HL-60 (cell line): ENCODE data around the gene C2CD4D.

Experiments used
- DNase-seq, 2 experiments: peaks; one replicate each; pipeline ENCODE4 v3.0.0-alpha.2; 2010 to 2020; ENCODE audit warnings: low read depth in 1 of 2, low spot score in 1 of 2
- H3K27ac ChIP-seq: fragments of 250-450 bp; sonication (Bioruptor Pico); replicated peaks from 2 replicates; pipeline ENCODE4 v1.5.1; 2020; ENCODE audit warnings: mild to moderate bottlenecking, moderate library complexity
- H3K27me3 ChIP-seq: fragments of 250-450 bp; sonication (Bioruptor Pico); 2 replicates; pipeline ENCODE4 v1.5.1; 2021; ENCODE audit warnings: mild to moderate bottlenecking, moderate library complexity; ENCODE audit not compliant: insufficient read depth, poor library complexity, severe bottlenecking
- H3K4me3 ChIP-seq: replicated peaks from 2 replicates; pipeline ENCODE4 v1.5.1; 2011; ENCODE audit warnings: mild to moderate bottlenecking, control low read depth, low read length; ENCODE audit not compliant: insufficient read depth
- CTCF ChIP-seq: IDR thresholded peaks from one replicate; pipeline ENCODE4 v1.5.1; 2011; ENCODE audit warnings: low read length, control low read depth, inconsistent platforms; ENCODE audit not compliant: insufficient read depth
- GABPA ChIP-seq: IDR thresholded peaks from 2 replicates; pipeline ENCODE4 v1.6.1; 2012; ENCODE audit warnings: low read depth
- POLR2AphosphoS5 ChIP-seq: IDR thresholded peaks from 2 replicates; pipeline ENCODE4 v1.6.1; 2012; ENCODE audit warnings: low read depth
- SPI1 ChIP-seq: IDR thresholded peaks from 2 replicates; pipeline ENCODE4 v1.6.1; 2012; ENCODE audit warnings: low read depth, mild to moderate bottlenecking, borderline replicate concordance
- TF ChIP-seq, protein P1 (sequence below): IDR thresholded peaks from 2 replicates; pipeline ENCODE4 v1.6.1; 2012; ENCODE audit warnings: low read depth; ENCODE audit not compliant: insufficient replicate concordance

Gene C2CD4D

GRCh38 chr1:151807131-151807530 lies 32.5 kb downstream of the C2CD4D start:
- Histone ChIP-seq H3K27ac (no peak overlapping the region), H3K27me3 (peaks cover 5% of the 10 kb centered on the region), H3K4me3 (no peak overlapping the region)
- no peak for DNase-seq
- TF ChIP-seq SPI1 (no peak), POLR2AphosphoS5 (no peak), CTCF (no peak), GABPA (no peak)
- TF ChIP-seq, protein P1, sequence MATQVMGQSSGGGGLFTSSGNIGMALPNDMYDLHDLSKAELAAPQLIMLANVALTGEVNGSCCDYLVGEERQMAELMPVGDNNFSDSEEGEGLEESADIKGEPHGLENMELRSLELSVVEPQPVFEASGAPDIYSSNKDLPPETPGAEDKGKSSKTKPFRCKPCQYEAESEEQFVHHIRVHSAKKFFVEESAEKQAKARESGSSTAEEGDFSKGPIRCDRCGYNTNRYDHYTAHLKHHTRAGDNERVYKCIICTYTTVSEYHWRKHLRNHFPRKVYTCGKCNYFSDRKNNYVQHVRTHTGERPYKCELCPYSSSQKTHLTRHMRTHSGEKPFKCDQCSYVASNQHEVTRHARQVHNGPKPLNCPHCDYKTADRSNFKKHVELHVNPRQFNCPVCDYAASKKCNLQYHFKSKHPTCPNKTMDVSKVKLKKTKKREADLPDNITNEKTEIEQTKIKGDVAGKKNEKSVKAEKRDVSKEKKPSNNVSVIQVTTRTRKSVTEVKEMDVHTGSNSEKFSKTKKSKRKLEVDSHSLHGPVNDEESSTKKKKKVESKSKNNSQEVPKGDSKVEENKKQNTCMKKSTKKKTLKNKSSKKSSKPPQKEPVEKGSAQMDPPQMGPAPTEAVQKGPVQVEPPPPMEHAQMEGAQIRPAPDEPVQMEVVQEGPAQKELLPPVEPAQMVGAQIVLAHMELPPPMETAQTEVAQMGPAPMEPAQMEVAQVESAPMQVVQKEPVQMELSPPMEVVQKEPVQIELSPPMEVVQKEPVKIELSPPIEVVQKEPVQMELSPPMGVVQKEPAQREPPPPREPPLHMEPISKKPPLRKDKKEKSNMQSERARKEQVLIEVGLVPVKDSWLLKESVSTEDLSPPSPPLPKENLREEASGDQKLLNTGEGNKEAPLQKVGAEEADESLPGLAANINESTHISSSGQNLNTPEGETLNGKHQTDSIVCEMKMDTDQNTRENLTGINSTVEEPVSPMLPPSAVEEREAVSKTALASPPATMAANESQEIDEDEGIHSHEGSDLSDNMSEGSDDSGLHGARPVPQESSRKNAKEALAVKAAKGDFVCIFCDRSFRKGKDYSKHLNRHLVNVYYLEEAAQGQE: no peak

DNA sequence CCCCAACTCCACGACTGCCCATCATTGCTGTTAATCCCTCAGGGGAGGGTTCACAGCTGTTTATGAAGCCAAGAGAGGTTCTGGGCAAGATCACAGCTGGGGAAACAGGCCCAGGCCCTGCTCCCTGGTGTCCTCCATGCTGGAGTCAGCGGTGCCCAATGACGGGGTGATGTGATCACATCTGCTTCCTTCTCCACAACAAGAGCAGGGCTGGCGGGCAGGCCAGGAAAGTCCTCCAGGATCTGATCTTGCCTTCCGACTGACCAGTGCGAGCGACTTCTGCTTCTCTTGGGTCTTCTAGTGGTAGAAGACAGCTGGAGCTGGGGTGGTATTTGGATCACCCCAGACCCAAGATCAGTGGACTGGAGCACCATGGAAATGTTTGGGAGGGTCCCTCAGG lies 33.5 kb downstream of the C2CD4D start:
- Histone ChIP-seq H3K27me3 (peaks cover 5% of the 10 kb centered on the region), H3K4me3 (no peak overlapping the region), H3K27ac (no peak overlapping the region)
- no peak for DNase-seq
- no peak for TF ChIP-seq POLR2AphosphoS5
- no peak for TF ChIP-seq GABPA
- no peak for TF ChIP-seq SPI1
- TF ChIP-seq, protein P1: no peak
- TF ChIP-seq CTCF: no peak

- Histone ChIP-seq H3K27ac (no peak within 1 kb of the TSS), H3K4me3 (no peak within 1 kb of the TSS), H3K27me3 (peaks cover 9% of the 10 kb centered on the region)
- TF ChIP-seq GABPA (no peak), CTCF (no peak)
- TF ChIP-seq, protein P1: no peak
- no peak for DNase-seq
Observed at GRCh38 chr1:151805066-151805820, 34.4 kb downstream of the C2CD4D start, which contains the start of gene LINGO4. Gene LINGO4, minus strand, starts transcription at chr1:151805419. Its CDS starts 2,715 bp downstream, at chr1:151802704.
